ENCODE results near the gene WDR86.
A peak's percentile ranks its signal among the peaks of the same experiment; 100 is the strongest.

DNA sequence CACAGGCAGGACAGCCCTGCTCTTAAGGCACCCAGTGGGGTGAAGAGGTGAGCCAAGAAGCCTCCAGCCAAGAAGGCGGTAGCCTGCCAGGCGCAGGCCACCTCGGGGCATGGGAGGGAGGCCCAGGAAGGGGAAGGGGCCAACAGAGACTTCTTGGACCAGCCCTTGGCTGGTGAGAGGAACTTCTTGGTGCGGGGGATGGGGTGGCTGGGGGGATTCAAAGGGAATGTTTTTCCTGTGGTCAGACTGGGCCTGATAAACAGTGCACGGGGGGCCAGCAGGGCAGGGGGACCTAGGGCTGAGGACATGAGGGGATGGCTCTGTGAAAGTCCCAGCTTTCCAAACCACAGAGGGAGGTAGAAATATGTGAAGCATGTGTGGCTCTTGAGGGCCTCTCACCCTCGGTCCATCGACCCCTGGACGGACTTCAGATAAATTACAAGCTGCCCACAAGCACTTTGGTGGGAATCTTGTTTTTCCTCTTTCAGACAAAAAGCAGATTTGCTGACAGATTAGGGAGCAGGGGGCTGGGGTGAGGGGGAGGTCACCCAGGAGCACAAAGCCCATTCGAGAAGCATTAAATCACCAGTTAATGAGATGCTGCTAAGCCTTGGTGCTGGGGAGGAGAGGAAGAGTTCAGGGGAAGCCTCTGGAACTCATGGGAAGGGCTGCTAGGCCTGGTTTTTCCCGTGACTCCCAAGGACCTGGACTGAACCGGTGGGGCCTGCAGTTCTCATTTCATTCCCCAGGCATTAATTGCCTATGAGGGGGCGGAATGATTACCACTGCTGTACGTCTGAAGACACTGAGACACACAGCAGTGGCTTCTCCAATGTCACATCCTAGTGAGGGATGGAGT is 18.8 kb upstream of the WDR86 start:
- TF ChIP-seq POLR2A (IDR thresholded peaks at IDR 0.05), result no peak
- TF ChIP-seq, protein P1, sequence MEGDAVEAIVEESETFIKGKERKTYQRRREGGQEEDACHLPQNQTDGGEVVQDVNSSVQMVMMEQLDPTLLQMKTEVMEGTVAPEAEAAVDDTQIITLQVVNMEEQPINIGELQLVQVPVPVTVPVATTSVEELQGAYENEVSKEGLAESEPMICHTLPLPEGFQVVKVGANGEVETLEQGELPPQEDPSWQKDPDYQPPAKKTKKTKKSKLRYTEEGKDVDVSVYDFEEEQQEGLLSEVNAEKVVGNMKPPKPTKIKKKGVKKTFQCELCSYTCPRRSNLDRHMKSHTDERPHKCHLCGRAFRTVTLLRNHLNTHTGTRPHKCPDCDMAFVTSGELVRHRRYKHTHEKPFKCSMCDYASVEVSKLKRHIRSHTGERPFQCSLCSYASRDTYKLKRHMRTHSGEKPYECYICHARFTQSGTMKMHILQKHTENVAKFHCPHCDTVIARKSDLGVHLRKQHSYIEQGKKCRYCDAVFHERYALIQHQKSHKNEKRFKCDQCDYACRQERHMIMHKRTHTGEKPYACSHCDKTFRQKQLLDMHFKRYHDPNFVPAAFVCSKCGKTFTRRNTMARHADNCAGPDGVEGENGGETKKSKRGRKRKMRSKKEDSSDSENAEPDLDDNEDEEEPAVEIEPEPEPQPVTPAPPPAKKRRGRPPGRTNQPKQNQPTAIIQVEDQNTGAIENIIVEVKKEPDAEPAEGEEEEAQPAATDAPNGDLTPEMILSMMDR (IDR thresholded peaks at IDR 0.05), result no peak
- TF ChIP-seq EP300 (IDR thresholded peaks at IDR 0.05), result peak in 1 of 2 donors; percentile 8
